Osteocyte (in vitro differentiated cells): ENCODE measurements around the gene TRABD2A. TPM values are rescaled to one million over a fixed set of nuclear protein-coding genes. Genes with fewer than 3 reads are reported as not detected.

Source experiments
- DNase-seq: peaks from one replicate; pipeline ENCODE4 v3.0.0; 2021; ENCODE audit warnings: mixed read lengths; ENCODE audit not compliant: unreplicated experiment; ENCODE audit errors: extremely low spot score
- H3K27ac Mint-ChIP-seq: one replicate; pipeline ENCODE4 v1.8.0; 2021; ENCODE audit warnings: mild to moderate bottlenecking, mixed read lengths; ENCODE audit not compliant: unreplicated experiment
- H3K27me3 Mint-ChIP-seq: one replicate; pipeline ENCODE4 v1.8.0; 2021; ENCODE audit warnings: mixed read lengths; ENCODE audit not compliant: unreplicated experiment
- H3K36me3 Mint-ChIP-seq: one replicate; pipeline ENCODE4 v1.8.0; 2021; ENCODE audit warnings: mixed read lengths; ENCODE audit not compliant: unreplicated experiment
- H3K4me1 Mint-ChIP-seq: one replicate; pipeline ENCODE4 v1.8.0; 2021; ENCODE audit warnings: mixed read lengths; ENCODE audit not compliant: unreplicated experiment
- H3K4me3 Mint-ChIP-seq: one replicate; pipeline ENCODE4 v1.8.0; 2021; ENCODE audit warnings: mild to moderate bottlenecking, moderate library complexity, mixed read lengths; ENCODE audit not compliant: unreplicated experiment
- H3K9me3 Mint-ChIP-seq: one replicate; pipeline ENCODE4 v1.8.0; 2021; ENCODE audit warnings: mixed read lengths; ENCODE audit not compliant: unreplicated experiment
- CTCF ChIP-seq: fragments of 200-600 bp; sonication (generic); IDR thresholded peaks from 2 replicates; pipeline ENCODE4 v1.5.0; 2021; ENCODE audit warnings: antibody characterized with exemption, mild to moderate bottlenecking, moderate library complexity
- total RNA-seq: library from RNA; stranded (reverse); gene quantifications from 2 replicates; pipeline ENCODE4 v1.2.1, GENCODE V29; 2021

Gene TRABD2A
- total RNA-seq, 1 donor from 2014 or later: 0.99 TPM

GRCh38 chr2:84849271-84849952 is 31.5 kb downstream of the TRABD2A start:
- H3K27me3 Mint-ChIP-seq: peaks cover 28% of the 10 kb centered on the region
- no peak for DNase-seq
- no peak overlapping the region for H3K4me3 Mint-ChIP-seq
- H3K4me1 Mint-ChIP-seq: no peaks in the 10 kb centered on the region
- H3K9me3 Mint-ChIP-seq: no peaks in the 10 kb centered on the region
- H3K27ac Mint-ChIP-seq: no peak overlapping the region
- no peaks in the 10 kb centered on the region for H3K36me3 Mint-ChIP-seq
- TF ChIP-seq CTCF: no peak

- Mint-ChIP-seq H3K36me3 (no peaks in the 10 kb centered on the region), H3K4me1 (no peaks in the 10 kb centered on the region), H3K4me3 (no peak overlapping the region), H3K27ac (no peak overlapping the region), H3K9me3 (no peaks in the 10 kb centered on the region), H3K27me3 (peaks cover 25% of the 10 kb centered on the region)
- no peak for DNase-seq
- TF ChIP-seq CTCF: no peak
Observed at GRCh38 chr2:84847326-84848050, 33.4 kb downstream of the TRABD2A start.

DNA sequence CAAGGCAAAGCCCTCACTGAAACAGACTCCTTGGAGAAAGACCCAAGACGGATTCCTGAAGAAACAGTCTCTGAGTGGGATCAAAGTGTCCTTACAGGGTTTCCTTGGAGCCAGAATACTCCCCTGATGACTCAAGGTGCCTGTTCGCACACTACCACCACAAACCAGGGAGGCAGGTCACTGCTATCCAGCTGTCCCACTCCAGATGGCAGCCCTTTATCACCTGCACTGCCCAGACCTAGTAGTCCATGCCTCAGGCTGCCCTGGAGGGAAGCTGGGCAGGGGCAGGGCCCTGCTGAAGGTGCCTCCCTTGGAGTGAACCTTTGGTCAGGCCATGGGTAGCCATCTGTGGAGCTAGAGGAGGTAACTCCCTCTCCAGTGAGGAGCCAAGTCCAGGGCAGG is 34.1 kb downstream of the TRABD2A start:
- DNase-seq: no peak
- Mint-ChIP-seq H3K36me3 (no peaks in the 10 kb centered on the region), H3K9me3 (no peaks in the 10 kb centered on the region), H3K4me3 (no peak overlapping the region), H3K27me3 (peaks cover 25% of the 10 kb centered on the region), H3K27ac (no peak overlapping the region), H3K4me1 (no peaks in the 10 kb centered on the region)
- no peak for TF ChIP-seq CTCF

DNA sequence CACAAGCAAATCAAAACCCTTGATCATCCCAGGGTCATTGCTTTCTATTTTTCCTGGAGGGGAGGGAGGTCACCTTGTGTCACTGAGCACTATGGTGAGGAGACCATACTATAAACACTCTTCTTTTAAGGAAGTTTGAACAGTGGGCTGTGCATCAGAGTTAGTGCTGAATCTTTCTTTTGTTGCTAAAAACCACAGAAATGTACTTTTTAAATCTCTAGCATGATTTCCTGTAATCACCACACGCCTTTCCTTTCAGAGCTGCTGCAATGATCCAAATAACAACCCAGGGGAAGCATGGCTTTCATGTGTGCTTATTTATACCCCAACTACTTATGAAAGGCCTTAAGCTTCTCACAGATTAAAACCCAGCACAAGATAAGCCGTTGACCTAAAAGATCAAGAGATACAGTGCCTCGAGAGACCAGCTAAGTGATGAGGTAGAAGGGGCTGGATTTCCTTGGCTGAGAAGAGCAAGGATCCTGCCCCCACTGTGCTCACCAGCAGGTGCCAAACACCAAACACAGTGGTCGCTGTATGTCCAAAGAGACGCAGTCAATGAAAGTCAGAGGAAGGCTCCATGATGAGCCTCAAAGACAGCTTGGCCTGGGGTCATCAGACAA is 34.7 kb downstream of the TRABD2A start:
- Mint-ChIP-seq H3K27me3 (peaks cover 25% of the 10 kb centered on the region), H3K4me1 (no peaks in the 10 kb centered on the region), H3K36me3 (no peaks in the 10 kb centered on the region), H3K4me3 (no peak overlapping the region), H3K27ac (no peak overlapping the region), H3K9me3 (no peaks in the 10 kb centered on the region)
- no peak for TF ChIP-seq CTCF
- DNase-seq: no peak

DNA sequence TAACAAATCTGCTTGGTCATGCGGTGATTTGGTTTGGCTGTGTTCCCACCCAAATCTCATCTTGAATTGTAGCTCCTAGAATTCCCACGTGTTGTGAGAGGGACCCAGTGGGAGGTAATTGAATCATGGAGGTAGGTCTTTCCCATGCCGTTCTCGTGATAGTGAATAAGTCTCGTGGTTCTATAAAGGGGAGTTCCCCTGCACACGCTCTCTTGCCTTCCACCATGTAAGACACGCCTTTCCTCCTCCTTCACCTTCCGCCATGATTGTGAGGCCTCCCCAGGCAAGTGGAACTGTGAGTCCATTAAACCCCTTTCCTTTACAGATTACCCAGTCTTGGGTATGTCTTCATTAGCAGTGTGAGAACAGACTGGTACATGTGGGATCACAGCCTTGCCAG is 36.7 kb downstream of the TRABD2A start:
- peaks cover 20% of the 10 kb centered on the region for H3K27me3 Mint-ChIP-seq
- H3K27ac Mint-ChIP-seq: no peak overlapping the region
- H3K9me3 Mint-ChIP-seq: no peaks in the 10 kb centered on the region
- H3K36me3 Mint-ChIP-seq: no peaks in the 10 kb centered on the region
- no peak for DNase-seq
- peaks cover 15% of the 10 kb centered on the region for H3K4me1 Mint-ChIP-seq
- no peak overlapping the region for H3K4me3 Mint-ChIP-seq
- TF ChIP-seq CTCF: no peak
